ENCODE results near the gene B4GALT3. TPM values are rescaled to one million over a fixed set of nuclear protein-coding genes. Genes with fewer than 3 reads are reported as not detected.

B4GALT3 gene
- total and polyA plus RNA-seq, 9 of the 15 experiments (the other 6 are each of a cell fraction or from before 2014, with no cell fraction given) = 31.2 to 103 (median 46.1) TPM

DNA sequence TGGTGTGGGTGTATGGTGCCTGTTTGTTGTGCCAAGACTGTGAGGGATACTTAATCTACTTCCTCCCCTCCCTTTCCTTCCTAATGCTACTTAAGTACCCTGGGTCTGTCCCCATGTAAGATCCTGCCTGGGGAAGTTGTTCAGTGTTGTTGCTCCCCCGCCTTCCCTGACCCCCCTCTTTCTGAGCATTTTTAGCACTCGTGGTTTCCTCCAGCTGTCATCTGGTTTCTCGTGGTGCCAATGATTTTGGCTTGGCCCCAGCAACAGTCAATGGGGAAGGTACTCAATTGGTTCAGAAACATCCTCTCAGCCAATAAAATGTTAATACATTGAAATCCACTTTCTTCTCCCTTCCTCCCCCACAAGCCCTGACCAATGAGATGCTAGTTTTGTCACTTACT, 8.0 kb upstream of the B4GALT3 start:
- H3K4me3 ChIP-seq = no peak overlapping the region
- H3K79me2 ChIP-seq (ENCODE audit: control insufficient read depth, insufficient read depth, low read length) = no peaks in the 10 kb centered on the region
- ATAC-seq (no peak; the same call in 2 of the 3 replicates), DNase-seq (ENCODE audit: extremely low read depth in 1 of 4, low spot score in 3 of 4) (peak in 2 of 4 experiments; percentile 38 to 59), FAIRE-seq (no peak)
- no peaks in the 10 kb centered on the region for H4K20me1 ChIP-seq (replicated peaks; ENCODE audit: control insufficient read depth, insufficient read depth, low read length)
- WGBS (ENCODE audit: insufficient coverage, low coverage, missing lambda C conversion rate) = 11% methylated on average over 3 of the region's 3 CpGs
- CTCF ChIA-PET (ENCODE audit: low intra/inter-chr PET ratio) = no interaction called here
- H3K27me3 ChIP-seq (ENCODE audit: control insufficient read depth in 2 of 2, insufficient read depth in 2 of 2, low read length in 2 of 2) = no peaks in the 10 kb centered on the region
- intact Hi-C loops (cut with micrococcal nuclease) (no loop called here), in situ Hi-C loops (cut with MboI) (no loop called here)
- peaks cover 20 to 38% of the 10 kb centered on the region in 2 experiments for H3K4me1 ChIP-seq (replicated peaks in 1 of 2; ENCODE audit: control insufficient read depth in 2 of 2, insufficient read depth in 2 of 2, low read length in 2 of 2)
- POLR2A ChIA-PET = no interaction called here
- H3K27ac ChIP-seq (ENCODE audit: extremely low read depth, low read depth, low read length) = no peak overlapping the region
- H2AFZ ChIP-seq (ENCODE audit: low read depth, low read length) = peak overlapping the region; percentile 76
- no peak overlapping the region for H3K9ac ChIP-seq (ENCODE audit: insufficient read depth in 1 of 2, low read depth in 2 of 2, low read length in 2 of 2)
- no peaks in the 10 kb centered on the region for H3K36me3 ChIP-seq (ENCODE audit: control insufficient read depth, insufficient read depth, low read length)
- no TSS peak for BruUV-seq (replicated peaks)
- no peak overlapping the region for H3K4me2 ChIP-seq (ENCODE audit: insufficient read depth, low read length)
- no peaks in the 10 kb centered on the region for H3K9me1 ChIP-seq (ENCODE audit: control insufficient read depth, insufficient read depth, low read length)
- H3K9me3 ChIP-seq (replicated peaks; ENCODE audit: control insufficient read depth, insufficient read depth, low read depth, low read length) = no peaks in the 10 kb centered on the region
- TF ChIP-seq ZEB2 (IDR thresholded peaks at IDR 0.05) = no peak
- TF ChIP-seq ZNF324 (CRISPR knock-in tag; IDR thresholded peaks at IDR 0.05) = no peak
- 0 out of 4 replicates have a peak, but pooled peaks of 1 of the 2 experiments have one; percentile 37 for TF ChIP-seq MNT (conservative IDR thresholded peaks at IDR 0.05)
- no peak for TF ChIP-seq MYC (IDR thresholded peaks at IDR 0.05; ENCODE audit: low read depth, low read length)
- TF ChIP-seq MYC (CRISPR knock-in tag; IDR thresholded peaks at IDR 0.05; ENCODE audit: borderline replicate concordance, low read depth) = no peak
- TF ChIP-seq ETV6 (IDR thresholded peaks at IDR 0.05; ENCODE audit: borderline replicate concordance in 1 of 2, low read depth in 2 of 2, low read length in 1 of 2) = 0 out of 4 replicates have a peak, but pooled peaks of 1 of the 2 experiments have one; percentile 21
- no peak for TF ChIP-seq ETV6 (CRISPR knock-in tag; IDR thresholded peaks at IDR 0.05; ENCODE audit: borderline replicate concordance)
- TF ChIP-seq PRDM10 (IDR thresholded peaks at IDR 0.05; ENCODE audit: partially characterized antibody) = peak; percentile 90
- no peak for TF ChIP-seq HSF4 (CRISPR knock-in tag; IDR thresholded peaks at IDR 0.05; ENCODE audit: borderline replicate concordance)
- TF ChIP-seq HIVEP1 (CRISPR knock-in tag; IDR thresholded peaks at IDR 0.05) = no peak
- TF ChIP-seq, protein P1, sequence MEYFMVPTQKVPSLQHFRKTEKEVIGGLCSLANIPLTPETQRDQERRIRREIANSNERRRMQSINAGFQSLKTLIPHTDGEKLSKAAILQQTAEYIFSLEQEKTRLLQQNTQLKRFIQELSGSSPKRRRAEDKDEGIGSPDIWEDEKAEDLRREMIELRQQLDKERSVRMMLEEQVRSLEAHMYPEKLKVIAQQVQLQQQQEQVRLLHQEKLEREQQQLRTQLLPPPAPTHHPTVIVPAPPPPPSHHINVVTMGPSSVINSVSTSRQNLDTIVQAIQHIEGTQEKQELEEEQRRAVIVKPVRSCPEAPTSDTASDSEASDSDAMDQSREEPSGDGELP (CRISPR knock-in tag; IDR thresholded peaks at IDR 0.05; ENCODE audit: borderline replicate concordance) = peak; percentile 41; the same call in 1 of the 2 replicates
- no peak for TF ChIP-seq TCF7 (IDR thresholded peaks at IDR 0.05; ENCODE audit: borderline replicate concordance)
- TF ChIP-seq SIN3A (IDR thresholded peaks at IDR 0.05; ENCODE audit: borderline replicate concordance in 2 of 2, control insufficient read depth in 1 of 2, low read depth in 2 of 2, low read length in 2 of 2) = no peak
- TF ChIP-seq, protein P2, sequence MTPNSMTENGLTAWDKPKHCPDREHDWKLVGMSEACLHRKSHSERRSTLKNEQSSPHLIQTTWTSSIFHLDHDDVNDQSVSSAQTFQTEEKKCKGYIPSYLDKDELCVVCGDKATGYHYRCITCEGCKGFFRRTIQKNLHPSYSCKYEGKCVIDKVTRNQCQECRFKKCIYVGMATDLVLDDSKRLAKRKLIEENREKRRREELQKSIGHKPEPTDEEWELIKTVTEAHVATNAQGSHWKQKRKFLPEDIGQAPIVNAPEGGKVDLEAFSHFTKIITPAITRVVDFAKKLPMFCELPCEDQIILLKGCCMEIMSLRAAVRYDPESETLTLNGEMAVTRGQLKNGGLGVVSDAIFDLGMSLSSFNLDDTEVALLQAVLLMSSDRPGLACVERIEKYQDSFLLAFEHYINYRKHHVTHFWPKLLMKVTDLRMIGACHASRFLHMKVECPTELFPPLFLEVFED (CRISPR knock-in tag; conservative IDR thresholded peaks at IDR 0.05) = no peak
- no peak for TF ChIP-seq SAFB2 (IDR thresholded peaks at IDR 0.05; ENCODE audit: borderline replicate concordance, low read depth, low read length, severe bottlenecking)

All from K562 (cell line).